Endothelial cell of umbilical vein (primary cell): ENCODE results near the gene HNRNPDL.

ENCODE experiments used
- CTCF ChIP-seq, 2 donors: IDR thresholded peaks; 1 replicate in 1 of 2; 2 replicates in 1 of 2; pipeline ENCODE4 v1.5.1; 2011; ENCODE audit warnings: low read length in 2 of 2, mild to moderate bottlenecking in 2 of 2, moderate library complexity in 2 of 2, control low read depth in 1 of 2, inconsistent platforms in 1 of 2, low read depth in 1 of 2; ENCODE audit not compliant: insufficient read depth in 1 of 2; ENCODE audit errors: extremely low read depth in 1 of 2
- EZH2 ChIP-seq: IDR thresholded peaks from 2 replicates; pipeline ENCODE4 v1.6.1; 2012; ENCODE audit warnings: borderline replicate concordance, low read depth, mild to moderate bottlenecking, moderate library complexity, low read length, inconsistent platforms; ENCODE audit not compliant: severe bottlenecking
- GATA2 ChIP-seq: IDR thresholded peaks from 2 replicates; pipeline ENCODE4 v1.7.0; 2011; ENCODE audit warnings: low read depth, mild to moderate bottlenecking, moderate library complexity, mixed read lengths, low read length; ENCODE audit not compliant: insufficient read length, insufficient read depth
- JUN ChIP-seq: IDR thresholded peaks from 2 replicates; pipeline ENCODE4 v1.6.1; 2011; ENCODE audit warnings: borderline replicate concordance, low read depth; ENCODE audit not compliant: insufficient read length, insufficient read depth
- MAX ChIP-seq: IDR thresholded peaks from 2 replicates; pipeline ENCODE4 v1.6.1; 2011; ENCODE audit not compliant: insufficient read depth, insufficient read length
- POLR2A ChIP-seq: IDR thresholded peaks from 2 replicates; pipeline ENCODE4 v1.6.1; 2012; ENCODE audit warnings: low read depth, mild to moderate bottlenecking, control low read depth, low read length

GRCh38 chr4:82452026-82452425 lies 21.8 kb upstream of the HNRNPDL start:
- TF ChIP-seq CTCF (IDR thresholded peaks at IDR 0.05; ENCODE audit: extremely low read depth in 1 of 2, insufficient read depth in 1 of 2, low read depth in 1 of 2, low read length in 2 of 2): no peak
- no peak for TF ChIP-seq MAX
- no peak for TF ChIP-seq POLR2A
- TF ChIP-seq JUN: no peak
- TF ChIP-seq EZH2: no peak
- TF ChIP-seq GATA2: no peak
